Stimulated activated memory B cell treated with anti-CD40 and anti-IgM and Interleukin-4, amounts not matched to agents 10 μg/mL and 1 μg/mL and 100 μg/mL, for 72 hours (primary cell): ENCODE results near the gene SLC23A3.

Experiments
- ATAC-seq: fragments of 150-1000 bp; cut with Tn5 transposase; 2 replicates; pipeline ENCODE4 v1.10.0; 2021
- H3K27ac Mint-ChIP-seq: one replicate; pipeline ENCODE4 v1.8.0; 2022; ENCODE audit warnings: mild to moderate bottlenecking, mixed read lengths
- H3K27me3 Mint-ChIP-seq: one replicate; pipeline ENCODE4 v1.8.0; 2022; ENCODE audit warnings: mixed read lengths
- H3K36me3 Mint-ChIP-seq: one replicate; pipeline ENCODE4 v1.8.0; 2022; ENCODE audit warnings: mixed read lengths
- H3K4me1 Mint-ChIP-seq: one replicate; pipeline ENCODE4 v1.8.0; 2022; ENCODE audit warnings: mixed read lengths
- H3K4me3 Mint-ChIP-seq: one replicate; pipeline ENCODE4 v1.8.0; 2022; ENCODE audit warnings: mild to moderate bottlenecking, moderate library complexity, mixed read lengths
- H3K9me3 Mint-ChIP-seq: one replicate; pipeline ENCODE4 v1.8.0; 2022; ENCODE audit warnings: mixed read lengths

Gene SLC23A3, protein sequence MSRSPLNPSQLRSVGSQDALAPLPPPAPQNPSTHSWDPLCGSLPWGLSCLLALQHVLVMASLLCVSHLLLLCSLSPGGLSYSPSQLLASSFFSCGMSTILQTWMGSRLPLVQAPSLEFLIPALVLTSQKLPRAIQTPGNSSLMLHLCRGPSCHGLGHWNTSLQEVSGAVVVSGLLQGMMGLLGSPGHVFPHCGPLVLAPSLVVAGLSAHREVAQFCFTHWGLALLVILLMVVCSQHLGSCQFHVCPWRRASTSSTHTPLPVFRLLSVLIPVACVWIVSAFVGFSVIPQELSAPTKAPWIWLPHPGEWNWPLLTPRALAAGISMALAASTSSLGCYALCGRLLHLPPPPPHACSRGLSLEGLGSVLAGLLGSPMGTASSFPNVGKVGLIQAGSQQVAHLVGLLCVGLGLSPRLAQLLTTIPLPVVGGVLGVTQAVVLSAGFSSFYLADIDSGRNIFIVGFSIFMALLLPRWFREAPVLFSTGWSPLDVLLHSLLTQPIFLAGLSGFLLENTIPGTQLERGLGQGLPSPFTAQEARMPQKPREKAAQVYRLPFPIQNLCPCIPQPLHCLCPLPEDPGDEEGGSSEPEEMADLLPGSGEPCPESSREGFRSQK

DNA sequence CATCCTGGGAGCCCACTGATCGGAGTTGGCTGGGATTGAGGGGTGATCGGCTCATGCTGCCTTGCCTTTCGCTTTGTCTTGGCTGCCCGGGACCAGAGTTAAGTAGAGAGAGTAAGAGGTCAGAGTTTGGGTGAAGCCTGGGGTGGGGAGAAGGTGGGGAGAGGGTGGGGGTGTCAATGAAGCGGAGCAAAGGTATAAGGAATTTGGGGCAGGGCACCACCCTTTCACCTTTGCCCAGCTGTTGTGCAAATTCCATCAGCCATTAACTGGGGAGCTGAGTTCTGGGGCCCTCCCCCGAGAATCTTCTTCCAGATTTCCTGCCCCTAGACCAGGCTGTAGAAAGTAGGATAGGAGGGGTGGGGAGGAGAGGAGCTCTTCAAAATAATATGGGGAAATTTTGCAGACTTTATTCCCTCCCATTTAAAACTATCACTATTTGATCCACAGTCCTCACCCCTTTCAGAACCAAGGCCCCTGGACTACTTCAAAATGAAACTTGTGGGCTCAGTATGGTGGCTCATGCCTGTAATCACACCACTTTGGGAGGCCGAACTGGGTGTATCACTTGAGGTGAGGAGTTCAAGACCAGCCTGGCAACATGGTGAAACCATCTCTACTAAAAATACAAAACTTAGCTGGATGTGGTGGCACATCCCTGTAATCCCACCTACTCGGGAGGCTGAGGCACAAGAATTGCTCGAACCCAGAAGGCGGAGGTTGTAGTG, at the start of gene SLC23A3:
Gene SLC23A3 (minus strand): TSS at position 100 of the 725 bp plus-strand sequence. CDS start 45 bp downstream, at position 55.
- Mint-ChIP-seq H3K27ac (peak within 1 kb of the TSS; percentile 22), H3K4me1 (peaks cover 46% of the 10 kb centered on the region), H3K9me3 (no peaks in the 10 kb centered on the region), H3K4me3 (no peak within 1 kb of the TSS), H3K36me3 (peaks cover 52% of the 10 kb centered on the region), H3K27me3 (no peaks in the 10 kb centered on the region)
- ATAC-seq: no peak

DNA sequence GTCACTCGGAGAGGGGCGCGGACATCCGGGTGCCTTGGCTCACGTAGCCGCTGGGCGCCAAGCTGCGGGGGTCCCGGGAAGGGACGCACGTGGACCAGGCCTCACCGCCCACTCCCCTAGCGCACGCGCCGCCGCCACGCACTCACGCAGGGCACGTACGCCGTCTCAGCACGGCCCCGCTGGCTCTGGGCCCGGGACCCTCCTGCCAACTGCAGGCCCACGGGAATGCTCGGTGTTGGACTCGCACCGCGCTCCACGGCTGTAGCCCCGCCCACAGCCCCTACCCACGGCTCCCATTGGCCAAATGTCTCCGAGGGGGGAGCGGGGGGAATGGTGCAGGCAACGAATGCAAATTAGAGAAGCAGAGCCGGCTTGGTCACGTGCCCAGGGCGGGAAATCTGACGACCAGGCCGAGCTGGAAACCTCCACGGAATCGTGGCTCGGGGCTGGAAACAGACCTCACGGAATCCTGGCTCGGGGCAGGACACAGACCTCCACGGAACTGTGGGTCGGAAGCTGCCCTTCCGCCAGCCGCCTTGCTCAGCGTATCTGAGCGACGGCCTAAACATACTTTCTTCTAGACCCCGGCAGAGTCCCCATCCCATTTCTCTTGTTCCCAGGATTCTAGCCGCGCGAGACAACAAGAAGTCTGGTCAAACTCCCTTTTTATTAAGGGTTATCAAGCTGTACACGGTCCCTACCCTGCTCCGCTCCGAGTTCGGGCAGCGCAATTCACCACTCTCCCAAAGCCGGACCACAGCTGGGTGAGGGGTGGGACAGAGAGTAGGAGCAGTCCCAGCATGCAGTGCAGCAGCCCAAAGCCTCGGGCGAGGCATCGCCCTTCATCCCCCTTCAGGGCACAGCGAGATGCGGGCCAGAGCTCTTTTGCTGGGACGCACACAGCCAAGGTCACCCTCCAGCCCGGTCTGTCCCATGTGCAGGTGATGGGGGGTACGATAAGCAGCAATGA, 49.2 kb upstream of the SLC23A3 start, which contains the start of gene ABCB6:
Gene ABCB6 (minus strand): TSS at position 227 of the 970 bp plus-strand sequence. CDS start 285 bp downstream, outside the sequence.
- ATAC-seq: peak; percentile 93
- peak within 1 kb of the TSS; percentile 84 for H3K4me3 Mint-ChIP-seq
- peaks cover 35% of the 10 kb centered on the region for H3K4me1 Mint-ChIP-seq
- H3K36me3 Mint-ChIP-seq: peaks cover 51% of the 10 kb centered on the region
- peak within 1 kb of the TSS; percentile 78 for H3K27ac Mint-ChIP-seq
- no peaks in the 10 kb centered on the region for H3K27me3 Mint-ChIP-seq
- no peaks in the 10 kb centered on the region for H3K9me3 Mint-ChIP-seq

DNA sequence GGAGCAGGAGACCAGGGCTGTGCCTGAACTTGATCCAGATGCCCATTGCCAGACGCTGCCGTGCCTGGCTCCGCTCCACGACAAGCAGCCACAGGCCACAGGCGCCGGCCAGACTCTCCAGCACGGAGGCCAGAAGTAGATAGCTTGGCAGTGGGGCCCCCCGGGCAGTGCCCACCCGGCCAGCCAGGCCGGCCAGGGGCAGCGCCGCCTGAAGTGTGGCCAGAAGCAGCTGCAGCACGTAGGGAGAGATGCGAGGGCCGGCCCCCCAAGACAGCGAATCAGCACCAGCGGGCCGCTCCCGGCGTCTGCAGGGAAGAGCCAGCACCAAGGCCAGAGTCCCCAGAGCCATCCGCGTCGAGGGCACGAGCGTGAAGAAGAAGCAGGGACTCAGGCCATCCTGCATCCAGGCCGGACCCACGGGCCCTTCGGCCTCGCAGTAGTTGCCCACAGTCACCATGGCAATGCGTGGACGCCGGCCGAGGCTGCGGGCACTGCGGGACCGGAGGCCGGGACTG, 48.4 kb upstream of the SLC23A3 start:
- no peaks in the 10 kb centered on the region for H3K9me3 Mint-ChIP-seq
- H3K36me3 Mint-ChIP-seq: peaks cover 49% of the 10 kb centered on the region
- H3K27me3 Mint-ChIP-seq: no peaks in the 10 kb centered on the region
- H3K4me1 Mint-ChIP-seq: peaks cover 35% of the 10 kb centered on the region
- peak overlapping the region; percentile 84 for H3K4me3 Mint-ChIP-seq
- peak overlapping the region; percentile 78 for H3K27ac Mint-ChIP-seq
- ATAC-seq: peak; percentile 62

DNA sequence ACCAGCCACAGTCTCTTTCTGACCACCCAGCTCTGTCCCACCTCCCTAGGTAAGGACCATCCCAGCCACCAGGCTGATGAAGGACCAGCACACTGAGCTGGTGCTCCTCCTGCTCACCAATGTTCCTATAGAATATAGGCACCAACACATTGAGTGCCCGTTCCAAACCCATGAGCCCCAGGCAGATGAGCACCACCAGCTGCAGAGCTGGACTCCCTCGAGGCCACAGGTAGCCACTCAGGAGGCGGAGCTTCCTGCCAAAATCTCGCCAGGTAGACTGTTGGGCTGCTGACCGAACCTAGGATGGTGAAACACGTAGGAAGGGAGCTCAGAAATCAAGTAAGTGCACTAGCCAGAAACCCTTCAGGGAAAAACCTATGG, 46.7 kb upstream of the SLC23A3 start:
- H3K27ac Mint-ChIP-seq: peak overlapping the region; percentile 37
- no peaks in the 10 kb centered on the region for H3K9me3 Mint-ChIP-seq
- H3K36me3 Mint-ChIP-seq: peaks cover 41% of the 10 kb centered on the region
- ATAC-seq: no peak
- no peaks in the 10 kb centered on the region for H3K27me3 Mint-ChIP-seq
- H3K4me1 Mint-ChIP-seq: peaks cover 35% of the 10 kb centered on the region
- H3K4me3 Mint-ChIP-seq: peak overlapping the region; percentile 36

DNA sequence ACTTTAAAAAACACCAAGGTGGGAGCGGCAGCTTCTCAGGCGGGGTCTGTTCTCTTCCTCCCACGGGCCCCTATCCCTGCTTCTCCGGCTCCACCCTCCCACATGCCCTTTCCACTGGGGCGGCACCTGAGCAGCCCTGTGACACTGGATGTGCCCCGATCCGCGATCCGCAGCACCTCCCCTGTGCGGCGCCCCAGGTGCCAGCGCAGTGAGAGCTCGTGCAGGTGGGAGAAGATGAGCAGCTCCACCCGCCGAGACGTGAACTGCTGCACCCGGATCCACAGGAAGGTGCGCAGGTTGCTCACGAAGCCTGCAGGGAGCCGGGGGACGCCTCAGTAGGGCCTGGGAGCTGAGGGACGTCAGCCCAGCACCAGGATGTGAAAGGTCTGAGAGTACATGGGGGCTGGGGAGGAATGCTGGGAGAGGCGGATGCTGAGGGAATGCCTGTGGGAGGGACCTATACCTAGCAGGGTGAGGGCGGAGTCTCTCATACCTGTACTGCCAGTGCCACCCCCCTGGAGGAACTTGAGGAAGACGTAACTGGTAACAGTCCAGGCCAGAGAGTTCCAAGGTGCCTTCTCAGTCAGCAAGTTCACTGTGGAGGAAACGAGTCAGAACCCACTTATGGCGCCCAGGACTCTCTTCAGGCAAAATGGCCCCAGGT, 46.2 kb upstream of the SLC23A3 start:
- Mint-ChIP-seq H3K27me3 (no peaks in the 10 kb centered on the region), H3K36me3 (peaks cover 36% of the 10 kb centered on the region), H3K4me1 (peaks cover 35% of the 10 kb centered on the region), H3K27ac (peak overlapping the region; percentile 37), H3K4me3 (no peak overlapping the region), H3K9me3 (no peaks in the 10 kb centered on the region)
- no peak for ATAC-seq

DNA sequence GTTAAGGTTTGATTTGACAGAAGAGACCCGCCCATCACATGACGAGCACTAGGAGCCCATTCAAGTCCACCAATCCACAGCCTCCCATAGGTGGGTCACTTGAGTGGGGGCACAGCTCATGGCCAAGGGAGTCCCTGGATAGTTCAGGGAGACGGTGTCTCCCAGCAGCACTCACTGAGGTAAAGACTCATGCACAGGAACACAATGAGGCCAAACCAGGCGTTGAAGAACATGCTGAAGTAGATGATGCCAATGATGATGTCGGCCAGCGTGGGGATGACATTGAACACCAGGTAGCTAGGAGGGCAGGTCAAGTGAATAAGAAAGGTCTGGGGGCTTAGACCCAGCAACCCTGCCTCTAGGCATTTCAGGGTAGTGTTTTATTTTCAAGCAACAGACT, 45.0 kb upstream of the SLC23A3 start:
- no peak overlapping the region for H3K27ac Mint-ChIP-seq
- no peak for ATAC-seq

DNA sequence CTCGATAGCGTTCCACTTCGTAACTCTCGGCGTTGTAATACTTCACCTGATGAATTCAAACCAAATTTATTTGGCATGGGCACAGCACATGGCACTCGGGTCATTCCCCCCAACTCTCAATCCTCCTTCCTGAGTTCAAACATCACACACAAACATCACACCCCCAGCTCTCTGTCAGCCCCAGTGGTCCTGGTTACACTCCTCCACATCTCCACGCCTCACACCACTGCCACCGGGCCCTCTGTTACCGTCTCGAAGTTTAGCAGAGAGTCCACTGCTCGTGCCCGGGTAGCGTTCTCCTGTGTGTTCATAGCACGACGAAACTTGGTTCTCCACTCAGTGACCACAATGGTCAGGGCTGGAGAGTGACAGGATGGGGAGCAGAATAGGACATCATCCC, 44.3 kb upstream of the SLC23A3 start:
- H3K9me3 Mint-ChIP-seq: no peaks in the 10 kb centered on the region
- peaks cover 26% of the 10 kb centered on the region for H3K4me1 Mint-ChIP-seq
- H3K27ac Mint-ChIP-seq: no peak overlapping the region
- H3K36me3 Mint-ChIP-seq: peaks cover 33% of the 10 kb centered on the region
- H3K27me3 Mint-ChIP-seq: no peaks in the 10 kb centered on the region
- no peak for ATAC-seq
- H3K4me3 Mint-ChIP-seq: no peak overlapping the region

More for the DNA sequence above, 45.0 kb upstream of the SLC23A3 start:
- Mint-ChIP-seq H3K36me3 (peaks cover 33% of the 10 kb centered on the region), H3K4me3 (no peak overlapping the region), H3K4me1 (peaks cover 33% of the 10 kb centered on the region), H3K27me3 (no peaks in the 10 kb centered on the region), H3K9me3 (no peaks in the 10 kb centered on the region)

DNA sequence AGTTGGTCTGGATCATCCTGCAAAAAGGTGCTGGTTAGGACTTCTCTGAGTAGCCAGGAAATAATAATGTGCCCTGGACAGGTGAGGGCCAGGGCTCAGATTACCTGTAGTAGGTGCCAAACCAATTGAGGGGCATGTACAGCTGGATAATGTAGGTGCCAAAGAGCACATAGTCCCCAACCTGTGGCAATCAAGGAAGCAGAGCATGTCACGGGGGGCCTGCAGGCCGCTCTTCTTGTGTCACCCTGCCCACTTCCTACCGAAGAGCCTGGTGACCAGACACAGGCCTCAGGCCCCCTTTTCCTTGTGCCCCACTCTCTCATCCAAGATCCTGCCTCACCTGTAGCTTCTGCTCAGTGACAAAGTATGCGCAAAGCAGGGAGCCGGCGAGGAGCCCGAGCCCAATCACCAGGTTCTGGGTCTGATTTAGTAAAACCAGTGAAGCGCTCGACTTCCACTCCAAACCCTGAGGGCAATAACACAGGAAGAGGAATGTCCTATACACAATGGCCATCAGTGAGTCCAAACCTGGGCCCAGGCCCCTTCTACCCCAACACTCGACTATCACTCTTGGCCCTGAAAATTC, 43.8 kb upstream of the SLC23A3 start:
- Mint-ChIP-seq H3K36me3 (peaks cover 33% of the 10 kb centered on the region), H3K4me3 (no peak overlapping the region), H3K4me1 (peaks cover 23% of the 10 kb centered on the region), H3K9me3 (no peaks in the 10 kb centered on the region), H3K27me3 (no peaks in the 10 kb centered on the region), H3K27ac (no peak overlapping the region)
- ATAC-seq: no peak

DNA sequence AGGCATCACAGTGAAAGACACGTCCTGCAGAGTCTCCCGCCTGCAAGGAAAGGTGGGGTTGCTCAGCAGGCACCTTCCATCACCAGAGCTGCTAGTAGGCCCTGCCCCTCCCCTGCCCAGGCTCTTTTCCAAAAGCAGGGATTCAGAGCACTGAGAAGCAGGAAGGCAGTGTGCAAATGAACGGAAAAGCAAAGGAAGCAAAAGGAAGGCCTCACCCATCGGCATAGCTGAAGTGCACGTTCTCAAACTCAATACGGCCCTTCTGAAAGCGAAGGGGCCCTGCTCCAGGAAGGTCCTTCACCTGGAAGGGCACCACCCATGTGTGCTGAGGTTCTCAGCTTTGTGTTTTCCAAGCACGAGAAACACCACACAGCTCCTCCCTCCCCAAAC, 43.2 kb upstream of the SLC23A3 start:
- H3K9me3 Mint-ChIP-seq: no peaks in the 10 kb centered on the region
- H3K4me3 Mint-ChIP-seq: no peak overlapping the region
- H3K4me1 Mint-ChIP-seq: peaks cover 25% of the 10 kb centered on the region
- no peak for ATAC-seq
- no peak overlapping the region for H3K27ac Mint-ChIP-seq
- H3K27me3 Mint-ChIP-seq: no peaks in the 10 kb centered on the region
- peaks cover 38% of the 10 kb centered on the region for H3K36me3 Mint-ChIP-seq

DNA sequence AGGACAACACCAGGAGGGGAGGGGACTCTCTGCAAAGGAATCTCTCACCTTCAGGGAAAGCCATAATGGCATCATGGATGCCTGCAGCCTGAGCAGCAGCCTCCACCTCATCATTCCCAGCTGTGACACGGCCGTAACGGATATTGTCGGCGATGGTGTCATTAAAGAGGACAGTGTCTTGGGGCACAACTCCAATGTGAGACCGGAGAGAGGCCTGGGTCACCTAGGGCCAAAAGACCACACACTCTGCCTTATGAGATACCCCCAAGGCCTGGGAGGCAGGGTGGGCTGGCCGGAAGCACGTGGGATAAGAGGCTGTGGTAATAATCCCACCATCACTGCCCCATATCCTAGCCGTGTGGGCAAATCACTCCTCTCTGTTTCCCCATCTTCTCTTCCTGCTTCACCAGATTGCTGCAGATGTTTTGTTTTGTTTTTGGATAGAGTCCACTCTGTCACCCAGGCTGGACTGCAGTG, 41.1 kb upstream of the SLC23A3 start:
- no peak for ATAC-seq
- no peak overlapping the region for H3K27ac Mint-ChIP-seq
- no peak overlapping the region for H3K4me3 Mint-ChIP-seq
- peaks cover 16% of the 10 kb centered on the region for H3K4me1 Mint-ChIP-seq
- no peaks in the 10 kb centered on the region for H3K9me3 Mint-ChIP-seq
- H3K36me3 Mint-ChIP-seq: peaks cover 34% of the 10 kb centered on the region
- H3K27me3 Mint-ChIP-seq: no peaks in the 10 kb centered on the region

DNA sequence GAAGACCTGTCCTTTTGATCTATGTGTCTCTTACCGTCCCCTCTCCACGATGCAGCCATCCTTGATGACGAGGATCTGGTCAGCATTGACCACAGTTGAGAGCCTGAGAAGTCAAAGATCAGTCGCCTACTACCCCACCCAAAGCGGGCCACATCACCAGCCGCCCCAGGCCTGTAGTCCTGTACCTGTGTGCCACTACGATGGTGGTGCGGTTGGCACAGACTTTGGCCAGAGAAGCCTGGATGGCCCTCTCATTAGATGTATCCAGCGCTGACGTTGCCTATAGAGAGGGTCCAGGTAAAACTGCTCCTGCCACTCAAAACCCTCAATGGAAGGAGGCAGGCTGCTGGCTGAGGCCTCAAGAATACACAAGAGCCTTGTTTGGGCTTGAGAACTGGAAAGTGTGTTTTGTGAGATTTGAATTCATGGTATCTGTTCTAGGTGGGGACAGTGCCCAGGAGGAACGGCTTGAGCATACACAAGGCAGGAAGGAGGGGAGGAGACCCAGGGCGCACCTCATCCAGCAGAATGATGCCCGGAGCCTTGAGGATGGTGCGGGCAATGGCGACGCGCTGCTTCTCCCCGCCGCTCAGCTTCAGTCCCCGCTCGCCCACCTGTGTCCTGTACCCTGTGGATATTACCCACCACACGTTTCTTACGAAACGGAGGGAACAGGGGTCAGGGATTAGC, 40.5 kb upstream of the SLC23A3 start:
- Mint-ChIP-seq H3K27me3 (no peaks in the 10 kb centered on the region), H3K36me3 (peaks cover 32% of the 10 kb centered on the region), H3K9me3 (no peaks in the 10 kb centered on the region), H3K4me1 (peaks cover 14% of the 10 kb centered on the region), H3K4me3 (no peak overlapping the region), H3K27ac (peak overlapping the region; percentile 40)
- ATAC-seq: no peak

DNA sequence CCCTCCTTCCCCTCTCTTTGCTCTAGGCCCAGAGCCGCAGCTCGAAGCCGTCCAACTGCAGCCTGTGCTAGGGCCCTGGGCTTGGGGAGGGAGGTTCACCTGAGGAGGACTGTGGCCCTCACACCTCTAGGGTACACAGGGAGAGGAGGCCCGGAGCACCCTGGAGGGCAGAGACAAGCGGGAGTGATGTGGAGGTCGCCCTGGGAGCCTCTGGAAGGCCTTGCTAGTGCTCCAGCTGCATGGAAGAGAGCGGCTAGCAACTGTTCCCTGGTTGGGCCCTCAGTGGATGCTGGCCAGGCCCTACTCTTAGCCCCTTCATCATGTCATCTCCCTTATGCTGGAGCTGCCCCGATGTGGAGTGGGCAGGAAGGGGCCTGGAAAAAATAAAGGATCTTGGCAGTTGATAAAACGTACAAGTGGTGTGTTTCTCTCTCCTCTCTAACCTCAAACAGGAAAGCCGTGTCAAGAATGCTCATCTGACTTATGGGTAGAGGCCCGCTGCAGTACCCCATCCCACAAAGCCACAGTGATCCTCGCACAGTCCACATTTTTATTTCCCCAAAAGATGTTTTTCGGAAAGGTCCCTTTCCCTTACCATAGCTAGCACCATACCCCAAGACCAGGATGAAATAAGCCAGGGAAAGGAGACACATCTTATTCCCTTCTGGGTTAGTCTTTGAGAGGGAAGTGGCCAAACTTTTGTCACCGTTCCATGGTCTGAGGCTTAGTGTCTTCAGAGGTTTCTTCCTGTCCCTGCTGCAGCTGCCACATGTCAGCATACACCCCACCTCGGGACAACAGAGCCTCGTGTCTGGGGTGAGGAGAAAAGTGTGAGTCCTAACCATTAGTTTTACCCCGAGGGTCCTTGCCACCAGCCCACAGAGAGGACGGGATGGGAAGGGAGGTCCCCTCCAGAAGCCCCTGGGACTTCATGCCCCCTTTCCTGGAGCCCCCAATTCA, 39.7 kb upstream of the SLC23A3 start:
- Mint-ChIP-seq H3K27ac (peak overlapping the region; percentile 40), H3K27me3 (no peaks in the 10 kb centered on the region), H3K9me3 (no peaks in the 10 kb centered on the region), H3K36me3 (peaks cover 27% of the 10 kb centered on the region), H3K4me1 (peaks cover 14% of the 10 kb centered on the region), H3K4me3 (no peak overlapping the region)
- no peak for ATAC-seq
